SK-N-SH (cell line): ENCODE data around the gene NPTX2. TPM values are rescaled to one million over a fixed set of nuclear protein-coding genes. Genes with fewer than 3 reads are reported as not detected.

ENCODE experiments used
- CTCF ChIA-PET: fragments of 300-600, 350-600 bp; formaldehyde crosslinking; extraction: SDS; loops from one replicate; lab custom pipeline; 2021; lab: Yijun Ruan, JAX
- POLR2A ChIA-PET: fragments of 350-600 bp; sonication (Branson Sonifier 250); formaldehyde crosslinking; extraction: SDS; loops from one replicate; lab custom pipeline; 2020; ENCODE audit warnings: antibody characterized with exemption, inconsistent platforms; lab: Yijun Ruan, JAX
- DNase-seq: peaks from one replicate; pipeline ENCODE4 v3.0.0; 2012
- H2AFZ ChIP-seq: fragments of 200-600 bp; sonication (generic); 2 replicates; pipeline ENCODE4 v1.8.1; 2016; ENCODE audit warnings: antibody characterized with exemption, mild to moderate bottlenecking, low read depth
- H3F3A ChIP-seq: fragments of 200-600 bp; sonication (generic); replicated peaks from 2 replicates; pipeline ENCODE3; 2016; ENCODE audit warnings: antibody characterized with exemption, mild to moderate bottlenecking; ENCODE audit not compliant: insufficient read depth
- H3K27ac ChIP-seq, 2 experiments: fragments of 200-500 bp in 1 of 2; fragments of 200-600 bp in 1 of 2; sonication (Bioruptor generic) in 1 of 2; sonication (generic), shearing (Covaris generic) in 1 of 2; 2 replicates each; pipeline versions ENCODE4 v1.5.1 to v1.6.1; 2014 to 2016; ENCODE audit warnings: low read depth in 2 of 2, inconsistent platforms in 1 of 2, low read length in 1 of 2, mild to moderate bottlenecking in 1 of 2, mixed read lengths in 1 of 2
- H3K27me3 ChIP-seq: fragments of 200-600 bp; sonication (generic), shearing (Covaris generic); 2 replicates; pipeline ENCODE4 v1.6.1; 2016; ENCODE audit warnings: mixed run types; ENCODE audit not compliant: insufficient read depth
- H3K36me3 ChIP-seq, 2 experiments: fragments of 200-500 bp in 1 of 2; fragments of 200-600 bp in 1 of 2; sonication (Bioruptor generic) in 1 of 2; sonication (generic) in 1 of 2; replicated peaks in 1 of 2; 2 replicates each; pipeline versions ENCODE3 to v1.5.1; 2014 to 2016; ENCODE audit warnings: low read length in 1 of 2, mild to moderate bottlenecking in 1 of 2; ENCODE audit not compliant: insufficient read depth in 2 of 2, control insufficient read depth in 1 of 2
- H3K4me1 ChIP-seq, 2 experiments: fragments of 200-500 bp in 1 of 2; fragments of 200-600 bp in 1 of 2; sonication (Bioruptor generic) in 1 of 2; sonication (generic), shearing (Covaris generic) in 1 of 2; 2 replicates each; pipeline versions ENCODE4 v1.5.1 to v1.6.1; 2014 to 2016; ENCODE audit warnings: low read depth in 1 of 2, low read length in 1 of 2, mixed run types in 1 of 2; ENCODE audit not compliant: insufficient read depth in 2 of 2, control insufficient read depth in 1 of 2
- H3K4me2 ChIP-seq: fragments of 200-600 bp; sonication (generic), shearing (Covaris generic); 2 replicates; pipeline ENCODE4 v1.6.1; 2017; ENCODE audit warnings: mixed run types
- H3K4me3 ChIP-seq, 2 experiments: fragments of 200-500 bp in 1 of 2; fragments of 200-600 bp in 1 of 2; sonication (Bioruptor generic) in 1 of 2; sonication (generic), shearing (Covaris generic) in 1 of 2; 2 replicates each; pipeline versions ENCODE4 v1.5.1 to v1.8.1; 2014 to 2016; ENCODE audit warnings: low read depth in 2 of 2, inconsistent platforms in 1 of 2, low read length in 1 of 2, mild to moderate bottlenecking in 1 of 2, mixed read lengths in 1 of 2, moderate library complexity in 1 of 2
- H3K79me2 ChIP-seq: fragments of 200-600 bp; sonication (generic); 2 replicates; pipeline ENCODE4 v1.8.1; 2017; ENCODE audit warnings: mild to moderate bottlenecking; ENCODE audit not compliant: insufficient read depth
- H3K9ac ChIP-seq: fragments of 200-600 bp; sonication (generic); 2 replicates; pipeline ENCODE4 v1.6.1; 2017; ENCODE audit warnings: mixed run types
- H3K9me2 ChIP-seq: fragments of 200-600 bp; sonication (generic); 2 replicates; pipeline ENCODE4 v1.6.1; 2017; ENCODE audit warnings: mixed run types
- H3K9me3 ChIP-seq: fragments of 200-600 bp; sonication (generic); 2 replicates; pipeline ENCODE4 v1.6.1; 2017; ENCODE audit warnings: mixed run types, mild to moderate bottlenecking, moderate library complexity
- H4K20me1 ChIP-seq: fragments of 200-600 bp; sonication (generic); 2 replicates; pipeline ENCODE4 v1.6.1; 2017; ENCODE audit warnings: mild to moderate bottlenecking, mixed run types; ENCODE audit not compliant: insufficient read depth
- CHD2 ChIP-seq: fragments of 150-350 bp; IDR thresholded peaks from 2 replicates; pipeline ENCODE4 v1.6.1; 2018; ENCODE audit warnings: low read length; ENCODE audit not compliant: partially characterized antibody
- ELF1 ChIP-seq: IDR thresholded peaks from 2 replicates; pipeline ENCODE4 v1.4.0; 2012
- EP300 ChIP-seq, 2 experiments: IDR thresholded peaks; 2 replicates each; pipeline versions ENCODE4 v1.4.0 to v1.6.1; 2012; ENCODE audit warnings: borderline replicate concordance in 1 of 2, low read depth in 1 of 2, low read length in 1 of 2
- FOXJ3 ChIP-seq: sonication (generic); formaldehyde crosslinking; IDR thresholded peaks from 2 replicates; pipeline ENCODE4 v1.5.1; 2020; ENCODE audit warnings: mild to moderate bottlenecking, missing genetic modification reagents
- JUND ChIP-seq: IDR thresholded peaks from 2 replicates; pipeline ENCODE4 v1.4.0; 2012
- MEF2A ChIP-seq: IDR thresholded peaks from 2 replicates; pipeline ENCODE4 v1.4.0; 2012; ENCODE audit warnings: low read depth, borderline replicate concordance
- MXI1 ChIP-seq: IDR thresholded peaks from 2 replicates; pipeline ENCODE4 v1.6.1; 2012; ENCODE audit warnings: mild to moderate bottlenecking, low read depth, low read length, improper control_type of control experiment
- NFIC ChIP-seq: IDR thresholded peaks from 2 replicates; pipeline ENCODE4 v1.4.0; 2012; ENCODE audit warnings: borderline replicate concordance
- NRF1 ChIP-seq: IDR thresholded peaks from 2 replicates; pipeline ENCODE4 v1.6.1; 2012; ENCODE audit warnings: low read depth, mild to moderate bottlenecking, low read length
- POLR2AphosphoS5 ChIP-seq: IDR thresholded peaks from 2 replicates; pipeline ENCODE4 v1.6.1; 2012; ENCODE audit warnings: low read depth, low read length
- RAD21 ChIP-seq: IDR thresholded peaks from 2 replicates; pipeline ENCODE4 v1.6.1; 2012; ENCODE audit warnings: mild to moderate bottlenecking, low read length
- RFX5 ChIP-seq: IDR thresholded peaks from 2 replicates; pipeline ENCODE4 v1.6.1; 2012; ENCODE audit warnings: mild to moderate bottlenecking, improper control_type of control experiment, low read length
- RXRA ChIP-seq: IDR thresholded peaks from 2 replicates; pipeline ENCODE4 v1.4.0; 2012; ENCODE audit warnings: low read depth, mild to moderate bottlenecking, borderline replicate concordance
- SMC3 ChIP-seq: IDR thresholded peaks from 2 replicates; pipeline ENCODE4 v1.6.1; 2012; ENCODE audit warnings: low read depth, low read length, improper control_type of control experiment
- TCF12 ChIP-seq: IDR thresholded peaks from 2 replicates; pipeline ENCODE4 v1.4.0; 2012
- TEAD4 ChIP-seq: IDR thresholded peaks from 2 replicates; pipeline ENCODE4 v1.4.0; 2012; ENCODE audit warnings: mild to moderate bottlenecking, borderline replicate concordance; ENCODE audit not compliant: insufficient read depth
- WGBS: methylation state at CpG from one replicate; pipeline ENCODE4 v1.1.6; 2017; ENCODE audit warnings: low lambda C conversion rate; 5-methylcytosine and 5-hydroxymethylcytosine counted together
- polyA plus RNA-seq, 3 experiments: library from polyadenylated mRNA; depleted of rRNA; stranded (reverse); fragments of >200 nt; gene quantifications; 2 replicates each; pipeline ENCODE4 v1.2.3, GENCODE V29; 2012
- TF ChIP-seq, protein P1 (sequence below): IDR thresholded peaks from 2 replicates; pipeline ENCODE4 v1.6.1; 2012; ENCODE audit warnings: mild to moderate bottlenecking, low read depth, low read length, moderate library complexity
- TF ChIP-seq, protein P2 (sequence below): fragments of 150-350 bp; IDR thresholded peaks from 2 replicates; pipeline ENCODE4 v1.6.1; 2016; ENCODE audit warnings: mild to moderate bottlenecking, low read depth, low read length
- TF ChIP-seq, protein P3 (sequence below): IDR thresholded peaks from 2 replicates; pipeline ENCODE4 v1.4.0; 2012; ENCODE audit warnings: low read depth
- TF ChIP-seq, protein P4 (sequence below): IDR thresholded peaks from 2 replicates; pipeline ENCODE4 v1.4.0; 2012; ENCODE audit warnings: low read depth, borderline replicate concordance

NPTX2 gene
- polyA plus RNA-seq, 1 of the 3 experiments (the other 2 are of a cell fraction) = 0.41 TPM

DNA sequence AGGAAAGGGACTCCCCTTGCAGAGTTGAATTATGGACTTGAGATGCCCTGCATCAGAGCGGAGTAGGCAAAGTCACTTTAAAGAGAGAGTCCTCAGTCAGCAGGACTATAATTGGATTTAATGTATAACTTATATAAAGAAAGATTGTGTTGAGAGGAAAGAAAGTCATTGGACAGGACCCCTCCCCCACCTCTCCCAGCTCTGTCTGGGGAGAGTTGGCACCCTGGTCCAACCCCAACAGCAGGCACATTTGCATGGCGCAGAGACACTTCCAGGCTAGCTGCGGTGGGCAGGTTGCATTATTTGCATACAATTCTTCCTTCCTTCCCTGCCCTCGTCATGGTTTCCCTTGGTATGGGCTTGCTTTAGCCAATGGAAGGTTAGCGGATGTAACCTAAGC, 46.1 kb upstream of the NPTX2 start:
- H3K4me1 ChIP-seq = peaks cover 0 to 34% of the 10 kb centered on the region in 2 experiments; a peak in 2 of 4 replicates
- no peak overlapping the region for H3K4me3 ChIP-seq
- no peak overlapping the region for H3K27ac ChIP-seq
- no peak overlapping the region for H3K4me2 ChIP-seq
- H3K36me3 ChIP-seq = no peaks in the 10 kb centered on the region
- H3K79me2 ChIP-seq = no peaks in the 10 kb centered on the region
- WGBS = 61% methylated on average over 5 of the region's 5 CpGs
- H4K20me1 ChIP-seq = no peaks in the 10 kb centered on the region
- H3K27me3 ChIP-seq = no peaks in the 10 kb centered on the region
- DNase-seq = no peak
- H2AFZ ChIP-seq = no peak overlapping the region
- no peak for TF ChIP-seq CHD2
- no peak for TF ChIP-seq TEAD4
- no peak for TF ChIP-seq NFIC
- no peak for TF ChIP-seq RXRA
- TF ChIP-seq, protein P1, sequence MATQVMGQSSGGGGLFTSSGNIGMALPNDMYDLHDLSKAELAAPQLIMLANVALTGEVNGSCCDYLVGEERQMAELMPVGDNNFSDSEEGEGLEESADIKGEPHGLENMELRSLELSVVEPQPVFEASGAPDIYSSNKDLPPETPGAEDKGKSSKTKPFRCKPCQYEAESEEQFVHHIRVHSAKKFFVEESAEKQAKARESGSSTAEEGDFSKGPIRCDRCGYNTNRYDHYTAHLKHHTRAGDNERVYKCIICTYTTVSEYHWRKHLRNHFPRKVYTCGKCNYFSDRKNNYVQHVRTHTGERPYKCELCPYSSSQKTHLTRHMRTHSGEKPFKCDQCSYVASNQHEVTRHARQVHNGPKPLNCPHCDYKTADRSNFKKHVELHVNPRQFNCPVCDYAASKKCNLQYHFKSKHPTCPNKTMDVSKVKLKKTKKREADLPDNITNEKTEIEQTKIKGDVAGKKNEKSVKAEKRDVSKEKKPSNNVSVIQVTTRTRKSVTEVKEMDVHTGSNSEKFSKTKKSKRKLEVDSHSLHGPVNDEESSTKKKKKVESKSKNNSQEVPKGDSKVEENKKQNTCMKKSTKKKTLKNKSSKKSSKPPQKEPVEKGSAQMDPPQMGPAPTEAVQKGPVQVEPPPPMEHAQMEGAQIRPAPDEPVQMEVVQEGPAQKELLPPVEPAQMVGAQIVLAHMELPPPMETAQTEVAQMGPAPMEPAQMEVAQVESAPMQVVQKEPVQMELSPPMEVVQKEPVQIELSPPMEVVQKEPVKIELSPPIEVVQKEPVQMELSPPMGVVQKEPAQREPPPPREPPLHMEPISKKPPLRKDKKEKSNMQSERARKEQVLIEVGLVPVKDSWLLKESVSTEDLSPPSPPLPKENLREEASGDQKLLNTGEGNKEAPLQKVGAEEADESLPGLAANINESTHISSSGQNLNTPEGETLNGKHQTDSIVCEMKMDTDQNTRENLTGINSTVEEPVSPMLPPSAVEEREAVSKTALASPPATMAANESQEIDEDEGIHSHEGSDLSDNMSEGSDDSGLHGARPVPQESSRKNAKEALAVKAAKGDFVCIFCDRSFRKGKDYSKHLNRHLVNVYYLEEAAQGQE = no peak
- no peak for TF ChIP-seq RAD21
- no peak for TF ChIP-seq TCF12
- no peak for TF ChIP-seq RFX5
- no peak for TF ChIP-seq ELF1
- TF ChIP-seq FOXJ3 (CRISPR knock-in tag) = no peak
- no peak for TF ChIP-seq NRF1
- TF ChIP-seq JUND = no peak
- TF ChIP-seq SMC3 = no peak
- TF ChIP-seq EP300 (IDR thresholded peaks at IDR 0.05; ENCODE audit: borderline replicate concordance in 1 of 2, low read depth in 1 of 2, low read length in 1 of 2) = no peak
- TF ChIP-seq, protein P2, sequence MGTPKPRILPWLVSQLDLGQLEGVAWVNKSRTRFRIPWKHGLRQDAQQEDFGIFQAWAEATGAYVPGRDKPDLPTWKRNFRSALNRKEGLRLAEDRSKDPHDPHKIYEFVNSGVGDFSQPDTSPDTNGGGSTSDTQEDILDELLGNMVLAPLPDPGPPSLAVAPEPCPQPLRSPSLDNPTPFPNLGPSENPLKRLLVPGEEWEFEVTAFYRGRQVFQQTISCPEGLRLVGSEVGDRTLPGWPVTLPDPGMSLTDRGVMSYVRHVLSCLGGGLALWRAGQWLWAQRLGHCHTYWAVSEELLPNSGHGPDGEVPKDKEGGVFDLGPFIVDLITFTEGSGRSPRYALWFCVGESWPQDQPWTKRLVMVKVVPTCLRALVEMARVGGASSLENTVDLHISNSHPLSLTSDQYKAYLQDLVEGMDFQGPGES = no peak
- TF ChIP-seq MXI1 = no peak
- no peak for TF ChIP-seq MEF2A
- no peak for TF ChIP-seq POLR2AphosphoS5
- TF ChIP-seq, protein P3, sequence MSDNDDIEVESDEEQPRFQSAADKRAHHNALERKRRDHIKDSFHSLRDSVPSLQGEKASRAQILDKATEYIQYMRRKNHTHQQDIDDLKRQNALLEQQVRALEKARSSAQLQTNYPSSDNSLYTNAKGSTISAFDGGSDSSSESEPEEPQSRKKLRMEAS = no peak
- TF ChIP-seq, protein P4, sequence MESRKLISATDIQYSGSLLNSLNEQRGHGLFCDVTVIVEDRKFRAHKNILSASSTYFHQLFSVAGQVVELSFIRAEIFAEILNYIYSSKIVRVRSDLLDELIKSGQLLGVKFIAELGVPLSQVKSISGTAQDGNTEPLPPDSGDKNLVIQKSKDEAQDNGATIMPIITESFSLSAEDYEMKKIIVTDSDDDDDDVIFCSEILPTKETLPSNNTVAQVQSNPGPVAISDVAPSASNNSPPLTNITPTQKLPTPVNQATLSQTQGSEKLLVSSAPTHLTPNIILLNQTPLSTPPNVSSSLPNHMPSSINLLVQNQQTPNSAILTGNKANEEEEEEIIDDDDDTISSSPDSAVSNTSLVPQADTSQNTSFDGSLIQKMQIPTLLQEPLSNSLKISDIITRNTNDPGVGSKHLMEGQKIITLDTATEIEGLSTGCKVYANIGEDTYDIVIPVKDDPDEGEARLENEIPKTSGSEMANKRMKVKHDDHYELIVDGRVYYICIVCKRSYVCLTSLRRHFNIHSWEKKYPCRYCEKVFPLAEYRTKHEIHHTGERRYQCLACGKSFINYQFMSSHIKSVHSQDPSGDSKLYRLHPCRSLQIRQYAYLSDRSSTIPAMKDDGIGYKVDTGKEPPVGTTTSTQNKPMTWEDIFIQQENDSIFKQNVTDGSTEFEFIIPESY = no peak
- ChIA-PET CTCF (interaction anchor here (1.0 to 2.0 kb wide), 3 partner anchors 46 to 271 kb away, joined by 3 to 7 read pairs (median 4); partner anchors contain the start of gene NPTX2), POLR2A (no interaction called here)
- H3F3A ChIP-seq = no peaks in the 10 kb centered on the region
- peaks cover 3% of the 10 kb centered on the region; the same call in 1 of the 2 replicates for H3K9me3 ChIP-seq
- no peaks in the 10 kb centered on the region for H3K9me2 ChIP-seq
- H3K9ac ChIP-seq = no peak overlapping the region
